GM19372 (cell line): ENCODE results near the gene TTC9B.

ENCODE experiments used
- ATAC-seq: cut with Tn5 transposase; IDR thresholded peaks from one replicate; pipeline ENCODE4 v1.9.1; 2021; ENCODE audit warnings: mild to moderate bottlenecking, low read depth, moderate library complexity; ENCODE audit not compliant: unreplicated experiment

The TTC9B gene

DNA sequence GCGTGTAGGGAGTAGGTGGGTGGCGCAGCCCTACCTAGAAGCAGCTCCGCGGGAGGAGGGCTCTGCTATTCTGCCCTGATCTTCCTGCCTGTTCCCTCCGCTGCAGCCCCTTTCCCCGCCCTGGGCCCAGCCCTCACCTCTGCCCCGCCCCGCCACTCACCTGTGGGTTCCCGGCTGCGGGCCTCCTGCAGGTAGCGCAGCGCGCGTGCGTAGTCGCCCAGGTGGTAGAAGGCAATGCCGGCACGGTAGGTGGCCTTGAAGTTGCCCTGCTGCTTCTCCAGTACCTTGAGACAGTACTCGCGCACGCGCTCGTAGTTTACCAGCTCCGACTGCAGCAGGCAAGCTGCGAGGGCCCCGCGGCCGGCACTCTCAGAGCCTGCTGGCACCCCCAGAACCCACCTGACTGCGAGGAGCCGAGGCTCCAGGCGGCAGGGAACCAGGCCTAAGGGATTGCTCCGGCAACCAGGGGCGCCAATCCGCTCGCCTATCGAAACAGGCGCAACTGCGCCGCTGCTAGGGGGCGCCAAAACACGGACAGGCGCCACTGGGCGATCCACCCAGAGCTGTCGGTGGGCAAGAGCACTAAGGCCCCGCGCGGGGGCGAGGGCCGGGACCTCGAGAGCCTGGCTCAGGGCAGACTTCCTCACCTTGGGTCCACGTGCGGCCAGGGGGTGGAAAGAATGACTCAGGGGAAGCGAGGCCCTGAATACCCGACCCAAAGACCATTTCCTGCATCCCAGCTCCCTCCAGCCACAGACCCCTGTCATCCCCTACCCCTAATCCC lies 965 bp downstream of the TTC9B start:
- no peak for ATAC-seq

DNA sequence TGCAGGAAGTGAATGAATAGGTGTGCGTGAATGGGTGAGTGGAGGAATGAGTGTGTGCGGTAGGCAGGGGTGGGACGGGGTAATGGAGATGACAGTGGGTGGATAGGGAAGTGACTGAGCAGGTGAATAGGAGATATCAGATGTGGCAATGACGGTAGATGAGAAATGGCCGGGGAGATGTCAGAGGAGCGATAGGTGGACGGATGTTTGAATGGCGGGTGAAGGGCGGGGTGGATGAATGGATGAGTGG lies 1.5 kb downstream of the TTC9B start:
- ATAC-seq, result no peak

DNA sequence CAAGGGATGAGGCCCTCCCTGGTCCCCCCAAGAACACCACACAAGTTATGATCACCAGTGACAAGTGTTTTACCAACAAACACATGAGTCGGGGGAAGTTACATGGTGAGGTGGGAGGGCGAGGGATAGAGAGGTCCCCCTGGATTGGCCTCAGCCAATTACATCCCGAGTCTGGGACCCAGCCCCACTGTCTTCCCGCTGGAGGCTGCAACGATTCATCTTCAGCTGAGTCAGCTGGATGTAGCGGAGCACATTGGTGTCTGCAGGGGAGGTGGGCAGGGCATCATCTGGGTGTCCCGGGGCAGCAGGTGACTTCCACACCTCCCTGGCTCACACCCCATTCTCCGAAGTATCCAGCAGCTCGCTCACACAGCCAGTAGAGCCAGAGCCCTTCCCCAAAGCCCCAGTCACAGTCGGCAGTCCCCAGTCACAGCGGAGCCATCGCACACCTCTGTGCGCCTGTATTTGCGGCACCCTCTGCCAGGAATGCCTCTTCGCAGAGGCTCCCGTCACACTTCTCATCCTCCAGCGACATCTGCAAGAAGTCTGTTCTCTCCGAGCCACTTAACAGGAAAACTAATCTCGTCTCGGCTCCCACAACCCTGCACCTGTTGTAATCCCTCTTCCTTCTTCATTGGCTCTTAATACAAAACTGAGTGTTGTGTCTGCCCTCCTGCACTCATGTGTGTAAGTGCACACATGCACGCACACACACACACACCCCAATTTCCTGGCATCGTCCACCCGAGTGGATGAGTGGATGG lies 2.0 kb downstream of the TTC9B start:
- no peak for ATAC-seq

DNA sequence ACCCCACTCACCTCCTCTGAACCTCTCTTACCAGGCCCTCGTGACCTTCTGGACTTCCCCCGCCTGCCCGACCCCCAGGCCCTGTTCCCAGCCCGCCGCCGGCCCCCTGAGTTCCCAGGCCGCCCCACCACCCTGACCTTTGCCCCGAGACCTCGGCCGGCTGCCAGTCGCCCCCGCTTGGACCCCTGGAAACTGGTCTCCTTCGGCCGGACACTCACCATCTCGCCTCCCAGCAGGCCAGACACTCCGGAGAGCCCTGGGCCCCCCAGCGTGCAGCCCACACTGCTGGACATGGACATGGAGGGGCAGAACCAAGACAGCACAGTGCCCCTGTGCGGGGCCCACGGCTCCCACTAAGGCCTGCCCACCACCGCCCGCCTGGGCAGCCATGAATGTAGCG lies 3.2 kb downstream of the TTC9B start:
- no peak for ATAC-seq

GRCh38 chr19:40213882-40214570 lies 4.2 kb downstream of the TTC9B start:
- ATAC-seq, result no peak

DNA sequence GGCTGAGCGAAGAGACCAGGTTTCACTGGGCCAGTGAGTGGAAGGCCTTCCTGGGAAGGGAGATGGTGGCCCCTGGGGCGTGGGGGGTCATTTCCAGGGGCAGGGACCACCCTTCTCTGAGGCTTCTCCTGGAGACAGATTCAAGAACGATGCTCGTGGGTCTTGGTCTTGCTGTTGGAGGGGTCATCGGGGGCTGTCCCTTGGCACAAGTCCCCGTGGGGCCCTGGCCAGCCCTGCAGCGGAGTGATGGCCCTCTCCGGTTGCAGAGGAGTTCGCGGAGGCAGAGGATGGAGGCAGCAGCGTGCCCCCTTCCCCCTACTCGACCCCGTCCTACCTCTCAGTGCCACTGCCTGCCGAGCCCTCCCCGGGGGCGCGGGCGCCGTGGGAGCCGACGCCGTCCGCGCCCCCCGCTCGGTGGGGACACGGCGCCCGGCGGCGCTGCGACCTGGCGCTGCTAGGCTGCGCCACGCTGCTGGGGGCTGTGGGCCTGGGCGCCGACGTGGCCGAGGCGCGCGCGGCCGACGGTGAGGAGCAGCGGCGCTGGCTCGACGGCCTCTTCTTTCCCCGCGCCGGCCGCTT lies 4.8 kb downstream of the TTC9B start:
- ATAC-seq, result no peak

GRCh38 chr19:40210889-40211288 lies 7.3 kb downstream of the TTC9B start:
- ATAC-seq, result no peak

- no peak for ATAC-seq
Observed at GRCh38 chr19:40208602-40209001, 9.6 kb downstream of the TTC9B start.

DNA sequence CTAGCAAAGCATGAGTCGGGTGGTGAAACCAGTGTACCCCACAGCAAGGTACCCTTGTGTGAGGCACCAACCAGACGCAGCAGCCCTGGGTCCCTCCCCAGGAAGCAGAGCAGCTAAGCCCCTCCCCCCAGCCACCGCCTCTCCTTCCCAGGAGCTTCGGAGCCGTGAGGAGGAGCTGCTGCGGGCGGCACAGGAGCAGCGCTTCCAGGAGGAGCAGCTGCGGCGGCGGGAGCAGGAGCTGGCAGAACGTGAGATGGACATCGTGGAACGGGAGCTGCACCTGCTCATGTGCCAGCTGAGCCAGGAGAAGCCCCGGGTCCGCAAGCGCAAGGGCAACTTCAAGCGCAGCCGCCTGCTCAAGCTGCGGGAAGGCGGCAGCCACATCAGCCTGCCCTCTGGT lies 12.4 kb downstream of the TTC9B start:
- ATAC-seq, result no peak

- no peak for ATAC-seq
Observed at GRCh38 chr19:40204381-40204780, 13.8 kb downstream of the TTC9B start.

DNA sequence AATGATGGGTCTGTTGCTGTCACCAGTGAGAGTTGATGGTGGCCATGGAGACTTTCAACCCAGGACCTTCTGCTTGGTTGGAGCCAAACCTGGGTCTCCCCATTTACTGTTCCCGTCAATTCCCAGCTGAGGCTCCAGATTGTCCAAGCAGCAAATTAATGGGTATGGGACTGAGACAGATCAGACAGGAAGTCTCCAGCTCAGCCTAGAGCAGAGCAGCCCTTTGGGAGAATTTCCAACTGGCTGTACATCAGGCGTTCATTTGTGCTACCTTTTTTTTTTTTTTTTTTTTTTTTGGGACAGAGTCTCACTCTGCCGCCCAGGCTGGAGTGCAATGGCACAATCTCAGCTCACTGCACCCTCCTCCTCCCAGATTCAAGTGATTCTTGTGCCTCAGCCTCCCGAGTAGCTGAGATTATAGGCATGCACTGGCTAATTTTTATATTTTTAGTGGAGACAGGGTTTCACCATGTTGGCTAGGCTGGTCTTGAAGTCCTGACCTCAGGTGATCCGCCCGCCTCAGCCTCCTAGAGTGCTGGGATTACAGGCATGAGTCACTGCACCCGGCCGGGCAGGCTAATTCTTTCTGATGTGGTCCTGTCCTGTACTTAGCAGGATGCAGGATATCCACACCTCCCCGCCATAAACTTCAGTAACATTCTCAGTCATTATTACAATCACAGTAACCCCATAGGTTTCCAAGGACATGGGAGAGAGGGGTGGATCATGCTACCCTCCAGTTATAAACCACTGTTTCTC lies 17.7 kb downstream of the TTC9B start:
- no peak for ATAC-seq

DNA sequence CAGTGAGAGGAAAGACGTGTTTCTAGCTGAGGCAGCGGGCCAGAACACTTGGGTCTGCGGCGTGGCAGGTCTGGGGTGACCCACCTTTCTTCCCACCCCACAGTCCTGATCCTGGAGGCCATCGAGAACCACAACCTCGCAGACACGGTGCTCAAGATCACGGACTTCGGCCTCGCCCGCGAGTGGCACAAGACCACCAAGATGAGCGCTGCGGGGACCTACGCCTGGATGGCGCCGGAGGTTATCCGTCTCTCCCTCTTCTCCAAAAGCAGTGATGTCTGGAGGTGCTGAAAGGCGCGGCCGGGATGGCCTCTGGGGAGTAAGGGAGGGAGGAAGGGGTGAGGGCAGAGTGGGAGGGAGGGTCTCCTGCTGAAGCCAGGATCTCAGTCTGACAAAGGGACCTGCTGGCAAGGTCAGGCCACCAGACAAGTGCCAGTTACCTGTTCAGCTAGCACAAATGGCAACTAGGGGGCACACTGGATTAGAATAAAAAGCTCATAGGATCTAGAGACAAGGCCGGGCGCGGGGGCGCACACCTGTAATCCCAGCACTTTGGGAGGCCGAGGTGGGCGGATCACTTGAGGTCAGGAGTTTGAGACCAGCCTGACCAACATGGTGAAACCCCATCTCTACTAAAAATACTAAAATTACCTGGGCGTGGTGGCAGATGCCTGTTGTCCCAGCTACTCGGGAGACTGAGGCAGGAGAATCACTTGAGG lies 19.8 kb downstream of the TTC9B start:
- no peak for ATAC-seq

DNA sequence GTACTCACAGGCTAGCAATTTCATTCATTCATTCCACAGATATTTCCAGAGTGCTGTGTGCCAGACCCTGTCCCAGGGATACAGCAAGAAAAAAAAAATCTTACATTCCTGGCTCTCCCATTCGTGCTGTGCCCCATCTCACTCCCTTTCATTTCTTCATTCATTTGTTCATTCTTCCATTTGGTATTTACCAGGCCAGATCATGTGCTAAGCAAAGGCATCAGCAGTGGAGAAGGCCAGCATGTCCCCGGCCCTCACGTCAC lies 24.7 kb downstream of the TTC9B start:
- no peak for ATAC-seq

- ATAC-seq, result no peak
Observed at GRCh38 chr19:40192758-40193586, 25.2 kb downstream of the TTC9B start.

- no peak for ATAC-seq
Observed at GRCh38 chr19:40191836-40192646, 26.1 kb downstream of the TTC9B start.

DNA sequence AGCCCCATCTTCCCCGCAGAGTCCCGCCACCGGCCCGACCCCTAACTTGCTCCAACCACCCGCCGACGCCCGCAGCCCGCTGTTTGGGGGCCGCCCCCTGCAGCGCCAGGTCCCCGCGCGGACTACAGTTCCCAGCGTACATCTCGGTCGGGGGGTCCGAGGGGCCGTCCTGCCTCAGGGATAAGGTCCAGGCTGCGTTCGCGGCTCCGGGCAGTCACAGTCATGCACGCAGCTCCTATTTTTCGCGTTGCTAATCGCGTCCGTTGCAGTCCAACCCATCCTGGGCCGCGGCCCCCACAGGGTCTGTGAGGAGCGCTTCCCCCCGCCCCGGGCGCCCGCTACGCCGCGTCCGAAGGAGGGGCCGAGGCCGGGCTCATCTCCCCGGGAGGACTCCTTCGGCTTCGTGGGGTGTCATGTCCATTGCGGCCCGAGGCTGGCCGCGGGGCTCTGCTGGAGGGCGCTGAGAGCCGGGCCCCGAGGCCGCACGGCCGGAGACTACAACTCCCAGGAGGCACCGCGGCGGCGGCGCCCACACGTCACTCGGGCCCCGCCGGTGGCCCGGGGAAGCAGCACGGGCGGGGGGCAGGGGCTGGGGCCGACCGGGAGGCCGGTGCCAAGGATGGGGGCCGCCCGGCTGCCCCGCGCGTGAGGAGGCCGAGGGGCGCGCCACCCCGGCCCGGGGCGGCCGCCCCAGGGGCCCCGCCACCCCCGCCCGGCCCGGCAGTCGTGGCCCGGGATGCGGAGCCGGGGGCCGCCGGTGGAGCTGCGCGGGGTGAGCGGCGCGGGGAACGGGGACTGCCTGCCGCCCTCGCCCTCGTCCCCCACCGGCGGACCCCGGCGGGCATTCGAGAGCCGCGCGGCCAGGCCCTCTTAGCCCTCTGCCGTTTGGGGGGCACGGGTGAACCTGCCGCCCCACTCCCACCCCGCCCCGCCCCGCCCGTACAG lies 27.0 kb downstream of the TTC9B start, which contains the start of gene MAP3K10:
MAP3K10 (plus strand) TSS at position 536 of the 945 bp plus-strand sequence. CDS start 606 bp downstream, outside the sequence.
- peak; percentile 66 for ATAC-seq

DNA sequence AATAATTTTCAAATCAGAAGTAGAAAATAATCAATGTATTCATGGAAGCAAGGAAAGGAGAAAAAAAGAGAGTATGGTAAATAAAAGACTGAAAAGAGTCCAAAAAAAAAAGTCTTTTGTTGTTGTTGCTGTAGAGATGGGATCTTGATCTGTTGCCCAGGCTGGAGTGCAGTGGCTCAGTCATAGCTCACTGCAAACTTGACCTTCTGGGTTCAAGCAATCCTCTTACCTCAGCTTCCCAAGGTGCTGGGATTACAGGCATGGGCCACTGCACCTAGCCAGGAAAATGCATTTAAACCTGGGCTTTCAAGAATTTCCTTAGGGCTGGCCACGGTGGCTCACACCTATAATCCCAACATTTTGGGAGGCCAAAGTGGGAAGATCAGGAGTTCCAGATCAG lies 33.9 kb downstream of the TTC9B start:
- ATAC-seq, result no peak
